Liver (tissue), 3 donors: ENCODE data around the gene CROCC2.

Source experiments
- CTCF ChIP-seq: fragments of 150-350 bp; IDR thresholded peaks from 2 replicates; pipeline ENCODE4 v1.5.1; 2017; ENCODE audit warnings: improper control_type of control experiment, low read depth, low read length; ENCODE audit not compliant: missing input control
- FOXA1 ChIP-seq: IDR thresholded peaks from 2 replicates; pipeline ENCODE4 v1.6.1; 2016; ENCODE audit warnings: antibody characterized with exemption
- JUND ChIP-seq, 2 donors: IDR thresholded peaks; 2 replicates each; pipeline ENCODE4 v1.6.1; 2016; ENCODE audit warnings: antibody characterized with exemption in 2 of 2
- RAD21 ChIP-seq, 2 donors: IDR thresholded peaks; 2 replicates each; pipeline ENCODE4 v1.6.1; 2016; ENCODE audit warnings: antibody characterized with exemption in 2 of 2, mild to moderate bottlenecking in 2 of 2
- REST ChIP-seq: IDR thresholded peaks from 2 replicates; pipeline ENCODE4 v1.6.1; 2016; ENCODE audit warnings: antibody characterized with exemption, mild to moderate bottlenecking
- SP1 ChIP-seq: IDR thresholded peaks from 2 replicates; pipeline ENCODE4 v1.6.1; 2018; ENCODE audit warnings: antibody characterized with exemption, mild to moderate bottlenecking
- donor health status: healthy.
- donor health status: healthy.

GRCh38 chr2:240930096-240930630, 24.0 kb downstream of the CROCC2 start:
- TF ChIP-seq RAD21 (IDR thresholded peaks at IDR 0.05) = no peak
- no peak for TF ChIP-seq REST
- TF ChIP-seq CTCF = no peak
- TF ChIP-seq JUND (IDR thresholded peaks at IDR 0.05) = no peak
- TF ChIP-seq FOXA1 = no peak
- no peak for TF ChIP-seq SP1
